SH-SY5Y (cell line): ENCODE measurements around the gene ADARB2.

Experiments used
- GATA2 ChIP-seq: IDR thresholded peaks from 2 replicates; pipeline ENCODE4 v1.6.1; 2011; ENCODE audit warnings: mild to moderate bottlenecking, low read depth, low read length
- GATA3 ChIP-seq: IDR thresholded peaks from 2 replicates; pipeline ENCODE4 v1.6.1; 2011; ENCODE audit warnings: low read depth, mild to moderate bottlenecking, low read length, moderate library complexity

Gene ADARB2

DNA sequence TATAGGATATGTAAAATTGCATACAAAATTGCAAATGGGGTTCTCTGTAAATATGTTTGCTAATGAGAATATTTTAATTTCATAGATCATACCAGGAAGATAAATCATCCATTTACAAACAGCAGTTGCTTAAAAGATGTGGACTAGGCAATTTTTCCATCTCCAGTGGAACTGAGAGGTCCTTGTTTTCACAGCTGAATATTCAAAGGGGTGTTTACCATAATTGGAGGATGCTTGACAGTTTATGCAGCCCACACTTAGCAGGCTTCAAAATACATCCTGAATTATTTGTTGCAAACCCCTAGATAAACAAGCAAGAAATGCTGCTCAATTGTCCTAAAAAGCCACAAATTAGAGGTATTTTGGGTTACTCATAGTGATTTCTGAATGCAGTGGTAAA lies 69.9 kb downstream of the ADARB2 start:
- no peak for TF ChIP-seq GATA3
- TF ChIP-seq GATA2: no peak

DNA sequence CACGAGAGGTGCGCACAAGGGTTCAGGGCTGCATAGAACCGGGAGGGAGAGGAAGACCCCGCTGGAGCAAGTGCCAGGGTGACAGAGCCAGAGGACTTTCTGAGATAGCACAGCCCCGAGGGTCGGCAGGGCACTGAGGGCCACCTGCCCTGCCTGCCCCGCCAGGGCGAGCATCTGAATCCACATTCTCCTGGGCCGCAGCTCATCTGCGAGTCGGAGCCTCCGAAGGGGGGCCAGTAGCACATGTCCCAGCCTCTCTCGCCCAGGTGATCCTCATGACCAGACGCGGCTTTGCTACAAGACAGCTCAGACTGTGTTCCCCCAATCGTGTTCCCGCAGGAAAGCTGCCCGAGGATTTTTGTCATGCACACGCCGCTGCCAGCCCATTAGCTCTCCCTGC lies 71.2 kb downstream of the ADARB2 start:
- TF ChIP-seq GATA2 (no peak), GATA3 (no peak)

DNA sequence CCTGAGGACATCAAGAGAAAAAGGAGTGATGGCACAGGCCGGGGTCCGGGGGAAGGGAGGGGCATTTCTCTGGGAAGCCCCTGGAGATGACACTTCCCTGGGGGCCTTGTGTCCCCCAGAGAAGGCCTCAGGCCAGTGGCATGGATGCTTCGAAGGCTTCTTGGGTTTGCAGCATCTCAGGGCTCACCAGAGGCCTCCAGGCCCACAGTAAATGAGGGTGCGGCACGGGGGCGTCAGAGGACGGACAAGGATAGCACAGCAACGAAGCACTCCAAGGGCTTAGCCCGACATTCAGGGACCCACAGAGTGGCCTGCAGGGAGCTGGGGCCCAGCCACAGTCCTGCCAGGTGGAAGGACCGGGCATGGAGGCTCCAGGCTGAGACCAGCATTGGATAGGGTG lies 71.6 kb downstream of the ADARB2 start:
- TF ChIP-seq GATA3 (no peak), GATA2 (no peak)

DNA sequence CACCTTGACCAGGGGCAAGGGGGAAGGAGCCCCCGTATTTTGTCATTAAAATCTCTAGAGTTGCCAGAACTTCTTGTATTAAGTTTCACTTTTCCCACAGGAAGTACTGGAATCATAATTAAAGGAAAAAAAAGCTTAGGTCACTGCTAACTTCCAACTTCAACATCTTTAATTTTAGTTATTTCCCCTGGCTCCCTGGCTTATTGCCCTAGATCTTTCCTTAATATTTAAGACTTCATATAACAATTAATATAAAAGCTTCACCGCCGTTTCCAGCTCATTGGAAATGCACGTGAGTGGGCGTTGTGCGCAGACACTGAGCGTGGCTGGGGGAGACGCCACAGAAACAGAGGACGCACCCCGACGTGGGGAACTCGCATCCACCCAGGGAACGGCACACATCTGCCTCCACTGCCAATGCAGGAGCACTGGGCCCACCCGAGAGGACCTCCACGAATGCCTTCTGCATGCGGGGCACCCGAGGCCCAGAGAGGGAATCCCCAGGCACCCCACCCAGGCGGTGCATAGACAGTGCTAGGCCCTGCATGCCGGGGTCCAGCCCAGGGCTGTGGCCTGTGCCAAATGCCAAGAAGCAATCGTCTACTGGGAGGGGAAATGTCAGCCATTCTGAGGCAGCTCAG lies 72.2 kb downstream of the ADARB2 start:
- TF ChIP-seq GATA2 (no peak), GATA3 (no peak)

DNA sequence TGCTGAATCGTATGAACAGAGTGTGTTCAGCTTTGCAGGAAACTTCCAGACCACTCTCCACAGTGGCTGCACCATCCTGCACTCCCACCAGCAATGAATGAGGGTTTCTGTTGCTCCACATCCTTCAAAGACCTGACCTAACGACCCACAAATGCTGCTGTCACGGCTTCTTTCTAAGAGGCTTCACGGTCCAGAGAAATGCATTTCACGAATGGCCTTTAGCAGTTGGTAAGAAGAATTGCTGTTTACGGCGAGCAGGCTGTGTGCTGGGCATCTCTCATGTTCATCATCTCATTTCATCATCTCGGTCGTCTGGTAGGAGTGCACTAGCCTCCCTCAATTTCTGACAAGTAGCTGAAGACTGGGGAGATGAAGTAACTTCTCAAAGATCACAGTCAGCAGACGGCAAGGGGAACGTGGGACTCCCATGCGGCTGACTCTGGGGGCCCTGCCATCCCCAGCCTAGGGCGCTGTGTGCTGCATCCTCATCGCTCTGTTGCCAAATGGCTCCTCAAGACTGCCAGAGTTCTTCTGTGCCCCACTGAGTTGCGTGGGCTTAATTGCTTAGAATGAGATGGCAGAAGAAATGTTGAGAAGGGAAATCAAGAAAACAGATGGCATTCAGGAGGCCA lies 72.9 kb downstream of the ADARB2 start:
- TF ChIP-seq GATA2: no peak
- TF ChIP-seq GATA3: no peak

DNA sequence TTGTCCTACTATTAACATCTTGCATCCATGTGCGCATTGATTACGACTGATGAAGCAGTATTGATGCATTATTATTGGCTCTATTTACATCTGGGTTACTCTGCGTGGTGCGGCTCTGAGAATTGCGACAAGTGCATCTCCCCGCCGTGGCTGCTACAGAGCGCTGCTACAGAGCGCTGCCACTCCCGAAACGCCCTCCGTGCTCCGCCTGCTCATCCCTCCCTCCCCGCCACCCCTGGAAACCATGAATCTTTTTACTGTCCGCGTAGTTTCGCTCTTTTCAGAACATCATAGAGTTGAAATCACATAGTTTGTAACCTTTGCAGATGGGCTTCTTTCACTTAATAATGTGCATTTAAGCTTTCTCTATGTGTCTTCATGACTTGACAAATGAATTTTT lies 74.1 kb downstream of the ADARB2 start:
- no peak for TF ChIP-seq GATA2
- TF ChIP-seq GATA3: no peak

DNA sequence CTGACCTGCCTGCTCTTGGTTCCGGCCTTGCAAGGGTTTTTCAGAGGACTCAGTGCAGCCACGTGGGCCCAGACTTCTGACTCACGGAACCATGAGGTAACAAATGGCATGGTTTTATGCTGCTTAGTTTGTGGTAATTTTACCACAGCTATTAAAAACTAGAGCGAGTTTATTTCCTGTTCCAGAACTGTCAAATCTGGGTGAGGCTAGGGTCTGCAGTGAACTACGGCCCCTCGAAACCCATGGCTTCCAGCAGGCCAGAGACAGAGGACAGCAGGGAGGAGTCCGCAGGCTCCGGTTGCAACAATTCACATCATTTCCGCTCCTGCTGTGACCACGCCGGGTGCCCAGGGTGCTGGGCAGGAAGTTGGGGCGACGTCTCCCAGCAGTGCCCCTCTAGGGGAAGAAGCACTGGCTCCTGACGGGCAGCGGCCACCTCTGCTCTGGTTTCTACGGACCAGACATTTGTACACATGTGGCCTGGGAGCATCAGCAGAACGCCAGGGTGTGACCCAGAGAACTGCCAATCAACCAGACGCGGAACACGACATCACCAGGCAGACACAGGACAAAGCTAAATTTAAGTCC lies 74.8 kb downstream of the ADARB2 start:
- no peak for TF ChIP-seq GATA2
- no peak for TF ChIP-seq GATA3

DNA sequence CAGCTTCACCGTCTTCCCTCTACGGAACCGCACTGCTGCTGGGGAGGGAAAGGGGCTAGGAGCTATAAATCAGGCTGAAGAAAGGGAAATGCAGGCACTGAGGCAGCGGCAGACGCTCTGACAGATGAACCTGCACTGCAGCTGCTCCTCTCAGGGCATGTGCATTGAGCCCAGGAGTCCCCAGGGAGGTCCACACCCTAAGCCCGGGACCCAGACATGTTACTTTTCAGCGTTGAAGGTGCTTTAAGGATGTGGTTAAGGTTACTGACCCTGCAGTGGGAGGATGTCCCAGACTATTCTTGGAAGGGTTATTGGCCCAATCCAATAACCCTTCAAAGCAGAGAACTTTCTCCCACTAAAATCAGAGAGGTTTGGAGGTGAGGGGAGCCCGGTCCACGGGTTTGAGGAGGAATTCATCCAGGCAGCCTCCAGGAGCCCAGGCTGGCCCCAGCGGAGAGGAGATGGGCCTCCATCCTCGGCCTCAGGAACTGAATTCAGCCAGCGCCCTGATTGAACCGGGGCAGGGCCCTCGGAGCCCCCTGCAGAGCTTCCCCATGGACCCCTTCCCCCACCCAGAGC lies 75.4 kb downstream of the ADARB2 start:
- TF ChIP-seq GATA3 (no peak), GATA2 (no peak)

DNA sequence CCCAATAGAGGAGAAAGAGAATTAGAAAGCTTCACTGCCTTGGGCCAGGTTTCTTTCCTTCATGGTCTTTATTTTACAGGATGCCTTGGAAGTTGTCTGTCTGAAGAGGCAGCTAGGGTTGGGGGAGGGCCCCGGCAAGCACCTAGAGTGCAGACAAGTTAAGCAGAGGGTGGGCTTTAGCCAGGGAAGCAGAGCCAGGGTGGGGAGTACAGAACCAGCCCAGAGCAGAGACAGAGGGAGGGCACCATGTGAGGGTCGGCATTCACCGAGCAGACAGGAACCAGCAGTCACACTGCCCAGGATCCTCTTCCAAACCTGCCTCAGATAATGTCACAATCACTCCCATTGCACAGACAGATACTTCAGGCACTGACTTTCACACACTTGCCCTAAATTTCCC lies 75.9 kb downstream of the ADARB2 start:
- no peak for TF ChIP-seq GATA3
- TF ChIP-seq GATA2: no peak

DNA sequence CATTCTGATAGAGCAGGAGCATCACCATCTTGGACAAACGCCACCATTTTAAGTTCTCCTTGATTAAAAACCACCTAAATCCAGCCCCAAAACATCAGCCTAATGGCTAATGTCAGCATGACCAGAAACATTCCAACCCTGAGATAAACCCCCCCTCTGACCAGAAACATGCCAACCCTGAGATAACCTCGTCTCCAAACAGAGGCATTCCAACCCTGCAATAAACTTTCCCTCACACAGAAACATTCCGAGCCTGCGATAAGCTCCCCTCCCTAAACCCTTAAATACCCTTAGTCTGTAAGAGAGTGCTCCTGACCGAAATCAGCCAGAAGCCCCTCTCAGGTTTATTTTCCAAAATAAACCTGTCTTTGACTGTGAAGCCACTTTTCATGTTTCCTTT lies 76.5 kb downstream of the ADARB2 start:
- TF ChIP-seq GATA3: no peak
- TF ChIP-seq GATA2: no peak

DNA sequence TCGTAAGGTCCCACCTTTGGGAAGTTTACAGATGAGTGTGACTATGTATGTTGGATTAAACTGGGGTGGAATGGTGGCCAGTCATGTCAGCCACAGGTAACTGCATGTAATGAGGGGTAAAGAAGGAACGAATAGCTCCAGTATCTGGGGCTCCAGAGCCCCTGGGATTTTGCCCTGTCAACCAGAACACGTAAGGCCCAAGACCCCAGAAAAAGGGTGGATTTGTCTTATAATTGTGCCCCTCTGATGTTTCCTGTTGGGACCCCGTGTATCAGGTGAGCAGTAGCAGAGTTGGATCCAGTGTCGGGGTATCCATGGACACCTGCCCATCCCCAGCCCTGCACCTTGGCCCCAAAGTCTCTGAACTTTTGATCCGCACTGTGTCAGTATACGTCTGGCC lies 76.9 kb downstream of the ADARB2 start:
- TF ChIP-seq GATA3: no peak
- no peak for TF ChIP-seq GATA2

DNA sequence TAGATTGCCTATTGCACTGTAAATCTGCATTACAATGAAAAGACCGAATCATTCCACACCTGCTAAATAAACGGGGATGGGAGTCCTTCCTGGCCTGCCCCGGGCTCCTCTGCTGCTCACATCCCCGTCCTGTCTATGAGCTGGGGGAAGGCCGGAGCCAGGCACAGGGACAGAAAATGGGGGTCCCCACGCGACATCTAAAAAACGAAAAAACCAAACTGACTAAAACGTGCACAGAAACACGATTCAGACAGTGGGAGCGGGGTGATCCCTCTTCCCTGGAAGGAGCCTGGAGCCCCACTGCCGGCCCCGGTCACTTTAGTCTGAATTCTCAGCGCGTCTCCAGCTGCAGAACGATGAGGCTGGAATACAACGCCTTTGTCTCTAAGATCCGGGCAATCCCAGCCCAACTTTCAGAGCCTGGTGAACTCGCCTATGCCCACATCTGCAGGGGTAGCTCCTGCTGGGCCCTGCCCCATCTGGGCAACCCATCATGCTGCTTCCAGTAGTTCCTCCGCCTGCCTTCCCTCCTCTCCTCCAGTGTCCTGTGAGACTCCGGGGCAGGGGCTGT lies 78.0 kb downstream of the ADARB2 start:
- TF ChIP-seq GATA2: no peak

DNA sequence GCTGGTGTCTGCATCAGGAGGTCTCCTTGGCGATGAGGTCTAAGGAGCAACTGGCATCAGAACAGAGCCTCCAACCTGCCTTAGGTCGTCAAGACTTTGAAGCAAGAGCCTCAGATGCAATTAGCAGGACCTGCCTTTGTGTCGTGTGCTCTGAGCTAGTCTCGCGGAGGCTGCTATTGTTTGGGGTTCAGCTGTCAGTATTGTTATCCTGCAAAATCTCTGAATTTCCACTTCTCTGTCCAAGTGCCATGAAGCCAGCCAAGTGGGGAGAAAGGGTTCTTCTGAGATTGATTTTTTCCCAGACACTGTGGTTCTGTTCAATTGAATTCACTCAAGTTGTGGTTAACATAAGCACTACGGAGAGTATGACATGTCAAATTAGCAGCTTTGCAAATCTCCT lies 78.7 kb downstream of the ADARB2 start:
- TF ChIP-seq GATA2: no peak
- TF ChIP-seq GATA3: no peak

DNA sequence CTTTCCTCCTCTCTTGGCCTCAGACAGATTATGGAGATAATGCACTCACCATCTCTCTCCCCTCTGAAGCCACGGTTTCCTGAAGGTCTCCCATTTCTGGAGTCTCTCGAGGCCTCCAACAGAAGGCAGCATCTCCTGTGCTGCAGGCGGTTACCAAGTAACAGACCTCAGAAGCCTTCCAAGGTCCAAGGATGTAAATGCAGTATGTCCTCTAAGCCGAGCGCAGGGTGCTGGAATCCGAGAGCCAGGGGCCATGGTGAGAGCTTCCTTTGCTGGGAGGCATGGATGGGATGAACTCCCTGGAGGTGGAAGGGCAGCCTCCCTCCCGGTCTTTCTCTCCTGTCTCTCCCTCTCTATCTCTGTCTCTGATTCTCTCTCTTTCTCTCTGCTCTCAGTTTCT lies 79.8 kb downstream of the ADARB2 start:
- TF ChIP-seq GATA2 (peak; percentile 19; the same call in 1 of the 2 replicates), GATA3 (no peak)

DNA sequence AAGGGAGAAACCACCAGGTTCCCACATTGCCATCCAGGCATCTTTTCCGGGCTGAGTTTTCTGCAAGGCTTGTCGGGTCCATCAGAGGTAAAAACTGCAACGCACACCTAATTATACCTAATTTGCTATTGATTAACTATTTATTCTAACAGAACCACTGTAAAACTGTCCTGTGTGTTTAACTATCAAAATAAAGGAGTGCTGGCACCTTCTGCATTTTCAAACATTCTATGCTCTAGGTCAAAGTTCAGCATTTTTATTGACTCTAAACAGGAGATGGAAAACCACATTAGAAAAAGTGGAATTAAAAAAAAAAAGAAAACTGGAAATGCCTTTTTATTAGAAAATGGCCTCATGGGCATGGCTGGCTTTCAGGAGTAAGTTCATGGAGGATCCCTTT lies 82.0 kb downstream of the ADARB2 start:
- no peak for TF ChIP-seq GATA2
- TF ChIP-seq GATA3: no peak
